Measurements from ENCODE around the gene C17orf113.

- TF ChIP-seq CTCF (IDR thresholded peaks at IDR 0.05): no peak
- no peak for TF ChIP-seq POLR2AphosphoS5 (IDR thresholded peaks at IDR 0.05)
Measured at GRCh38 chr17:42052346-42052877, 2.0 kb upstream of the C17orf113 start.

Measured in suprapubic skin (tissue), 3 donors.